Putamen (tissue), 1 donor: ENCODE results near the gene FAF1.

Source experiments
- DNase-seq: peaks from one replicate; pipeline ENCODE4 v3.0.0-alpha.2; 2016; ENCODE audit warnings: low spot score

Gene FAF1

GRCh38 chr1:50488876-50489275, 471.2 kb downstream of the FAF1 start:
- DNase-seq: no peak

- DNase-seq: no peak
These were observed 471.7 kb downstream of the FAF1 start for GRCh38 chr1:50488356-50488755.

- no peak for DNase-seq
These were observed 472.3 kb downstream of the FAF1 start for GRCh38 chr1:50487725-50488124.

GRCh38 chr1:50481142-50481736, 478.8 kb downstream of the FAF1 start:
- no peak for DNase-seq

- DNase-seq: no peak
These were observed 483.3 kb downstream of the FAF1 start for GRCh38 chr1:50476800-50477199.

- DNase-seq: no peak
These were observed 484.9 kb downstream of the FAF1 start for GRCh38 chr1:50474859-50475809.

- DNase-seq: no peak
These were observed 486.6 kb downstream of the FAF1 start for GRCh38 chr1:50473513-50473912.

GRCh38 chr1:50471967-50472366, 488.1 kb downstream of the FAF1 start:
- DNase-seq: no peak

- no peak for DNase-seq
These were observed 497.1 kb downstream of the FAF1 start for GRCh38 chr1:50462964-50463363.

GRCh38 chr1:50458507-50458906, 501.6 kb downstream of the FAF1 start:
- DNase-seq: no peak

- DNase-seq: no peak
These were observed 505.2 kb downstream of the FAF1 start for GRCh38 chr1:50454911-50455310.

- DNase-seq: no peak
These were observed 506.8 kb downstream of the FAF1 start for GRCh38 chr1:50453266-50453665.

GRCh38 chr1:50452700-50453099, 507.4 kb downstream of the FAF1 start:
- no peak for DNase-seq

- peak; percentile 19 for DNase-seq
These were observed 509.0 kb downstream of the FAF1 start for GRCh38 chr1:50450861-50451653.

GRCh38 chr1:50447961-50448360, 512.1 kb downstream of the FAF1 start:
- DNase-seq: no peak

- DNase-seq: no peak
These were observed 518.9 kb downstream of the FAF1 start for GRCh38 chr1:50441183-50441582.

- DNase-seq: no peak
These were observed 521.1 kb downstream of the FAF1 start for GRCh38 chr1:50438945-50439344.

GRCh38 chr1:50436489-50436888, 523.6 kb downstream of the FAF1 start:
- no peak for DNase-seq

- DNase-seq: no peak
These were observed 530.1 kb downstream of the FAF1 start for GRCh38 chr1:50430010-50430405.

- DNase-seq: no peak
These were observed 532.0 kb downstream of the FAF1 start for GRCh38 chr1:50427818-50428779.

- DNase-seq: no peak
These were observed 532.8 kb downstream of the FAF1 start for GRCh38 chr1:50427086-50427817.
